Activated T-cell treated with anti-CD3 and anti-CD28 coated beads for 48 hours (primary cell): ENCODE measurements around the gene PRKCE.

ENCODE experiments used
- DNase-seq: peaks from one replicate; pipeline ENCODE4 v3.0.0-alpha.2; 2020; ENCODE audit warnings: low read depth

PRKCE gene

DNA sequence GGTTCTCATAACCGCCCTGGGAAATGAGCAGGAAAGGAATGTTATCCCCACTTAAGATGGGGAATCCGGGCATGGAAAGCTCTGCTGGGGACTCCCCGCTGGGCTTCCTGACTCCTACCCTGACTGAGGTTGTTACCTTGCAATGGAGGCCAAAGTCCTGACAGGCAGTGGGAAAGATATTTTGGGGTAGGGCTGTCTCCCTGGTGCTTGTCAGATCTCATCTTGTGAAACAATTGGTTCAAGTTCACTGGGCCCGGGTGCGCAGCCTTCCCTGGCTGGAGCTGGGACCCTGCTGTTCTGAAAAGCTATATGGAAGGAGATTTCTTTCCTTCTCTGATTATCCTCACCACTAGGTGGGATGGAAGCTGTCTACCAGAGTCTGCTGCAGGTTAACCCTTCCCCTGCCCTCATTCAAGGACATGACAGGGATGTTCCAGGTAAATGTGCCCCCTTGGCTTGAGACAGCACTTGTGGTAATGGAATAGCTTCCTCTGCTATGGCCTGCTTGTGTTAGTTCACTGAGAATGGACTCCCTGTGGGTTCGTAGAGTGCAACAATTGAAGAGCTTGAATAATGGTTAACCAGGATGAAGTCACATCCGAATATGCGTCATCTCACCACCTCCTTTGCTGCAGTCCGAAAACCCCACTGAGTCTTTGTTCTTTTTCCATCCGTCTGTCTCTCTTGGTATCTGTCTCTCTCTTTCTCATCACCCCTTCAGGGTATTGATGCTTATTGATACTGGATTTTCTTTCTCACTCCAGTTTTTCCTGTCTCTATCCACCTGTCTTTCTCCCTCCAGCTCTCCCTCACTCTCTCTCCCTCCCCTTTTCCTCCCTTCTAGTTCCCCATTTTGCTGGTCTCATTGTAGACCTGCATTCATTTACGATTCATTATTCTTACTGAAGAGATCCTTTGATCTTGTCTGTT lies 577.9 kb downstream of the PRKCE start:
- DNase-seq = no peak

DNA sequence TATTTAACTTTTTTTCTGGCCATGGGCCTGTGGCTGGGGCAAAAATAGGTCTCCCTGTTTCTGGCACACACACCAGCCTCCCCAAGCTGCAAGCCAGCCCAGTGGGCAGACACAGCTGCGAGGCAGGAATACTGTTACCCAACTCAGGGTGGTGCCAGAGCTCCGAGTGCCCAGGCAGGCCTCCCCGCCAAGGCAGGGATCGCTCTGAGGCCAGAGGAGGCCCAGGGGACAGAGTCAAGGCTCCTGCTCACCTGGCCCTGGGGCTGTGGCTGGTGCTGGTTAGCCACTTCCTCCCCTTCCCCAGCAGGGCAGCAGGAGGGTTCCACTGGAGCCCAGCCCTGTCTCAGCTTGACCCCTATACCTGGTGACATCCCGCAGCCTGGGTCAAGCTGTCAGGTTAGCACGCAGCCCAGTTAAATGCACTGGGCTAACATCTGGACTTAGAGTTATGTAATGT lies 578.7 kb downstream of the PRKCE start:
- no peak for DNase-seq

DNA sequence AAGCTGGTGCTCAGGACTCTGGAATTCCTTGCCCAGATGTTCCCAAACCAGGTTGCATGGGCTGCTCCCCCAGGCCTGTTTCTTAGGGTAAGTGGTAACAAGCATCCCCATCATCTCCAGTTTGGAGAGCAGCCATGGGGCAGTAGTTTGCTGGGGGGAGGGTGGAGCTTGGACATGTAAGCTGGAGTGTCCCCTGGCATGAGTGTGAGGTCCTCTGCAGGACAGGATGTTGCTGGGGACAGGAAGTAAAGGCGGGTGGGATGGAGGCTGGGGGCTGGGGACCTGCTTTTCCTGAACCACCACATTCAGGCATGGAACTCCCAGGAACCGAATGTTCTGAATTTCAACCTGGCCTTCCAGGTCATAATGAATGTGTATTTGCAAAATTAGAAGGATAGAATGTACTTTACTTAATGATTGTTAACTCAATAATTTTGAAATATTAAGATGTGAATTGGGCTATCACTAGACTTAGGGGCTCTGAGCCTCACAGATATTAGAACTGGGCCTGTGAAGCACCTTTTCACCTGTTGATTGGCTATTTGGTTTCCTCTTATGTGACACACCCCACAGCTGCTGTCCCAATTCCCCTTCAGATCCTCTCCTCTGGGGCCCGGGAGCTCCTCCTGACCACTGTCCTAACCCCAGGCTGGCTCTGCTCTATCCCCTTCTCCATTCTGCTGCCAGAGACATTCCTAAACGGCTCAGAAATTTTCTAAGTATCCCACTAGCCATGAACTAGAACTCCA lies 579.4 kb downstream of the PRKCE start:
- no peak for DNase-seq

DNA sequence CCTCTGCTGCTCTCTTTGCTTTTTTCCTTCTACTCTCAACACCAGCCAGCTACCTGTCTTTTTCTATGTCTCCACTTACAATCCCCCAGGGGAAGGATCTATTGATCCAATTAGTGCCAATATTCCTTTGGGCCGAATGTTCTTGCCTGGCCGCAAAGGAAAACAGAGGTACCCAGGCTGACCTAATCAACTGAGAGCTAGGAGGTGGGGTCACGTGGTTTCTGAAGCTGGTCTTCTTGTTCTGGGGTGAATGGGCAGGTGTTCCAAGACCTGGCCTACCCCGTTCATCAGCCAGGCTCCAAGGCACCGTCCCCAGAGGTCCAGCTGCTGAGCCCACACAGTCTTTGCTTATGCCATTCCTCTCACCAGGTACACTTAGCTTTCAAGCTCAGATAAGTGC lies 580.2 kb downstream of the PRKCE start:
- DNase-seq = no peak

DNA sequence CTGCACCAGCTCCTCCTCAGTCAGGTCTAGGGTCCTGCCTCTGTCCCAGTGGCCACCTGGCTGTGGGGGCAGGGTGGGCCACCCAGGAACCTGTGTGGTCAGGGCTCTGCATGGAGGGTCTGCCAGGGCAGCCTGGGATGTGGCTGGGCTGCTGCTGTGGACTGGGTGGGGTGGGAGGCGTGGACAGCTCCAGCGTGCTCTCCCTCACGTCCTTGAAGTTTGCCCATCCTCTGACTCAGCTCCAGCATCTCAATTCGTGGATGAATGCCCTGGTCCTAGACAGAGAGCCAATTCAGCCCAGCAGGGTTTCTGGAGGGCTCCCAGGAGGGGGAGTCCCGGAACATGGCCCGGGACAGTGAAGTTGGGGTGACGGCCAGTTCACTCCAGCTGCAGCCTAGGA lies 581.4 kb downstream of the PRKCE start:
- DNase-seq = no peak

DNA sequence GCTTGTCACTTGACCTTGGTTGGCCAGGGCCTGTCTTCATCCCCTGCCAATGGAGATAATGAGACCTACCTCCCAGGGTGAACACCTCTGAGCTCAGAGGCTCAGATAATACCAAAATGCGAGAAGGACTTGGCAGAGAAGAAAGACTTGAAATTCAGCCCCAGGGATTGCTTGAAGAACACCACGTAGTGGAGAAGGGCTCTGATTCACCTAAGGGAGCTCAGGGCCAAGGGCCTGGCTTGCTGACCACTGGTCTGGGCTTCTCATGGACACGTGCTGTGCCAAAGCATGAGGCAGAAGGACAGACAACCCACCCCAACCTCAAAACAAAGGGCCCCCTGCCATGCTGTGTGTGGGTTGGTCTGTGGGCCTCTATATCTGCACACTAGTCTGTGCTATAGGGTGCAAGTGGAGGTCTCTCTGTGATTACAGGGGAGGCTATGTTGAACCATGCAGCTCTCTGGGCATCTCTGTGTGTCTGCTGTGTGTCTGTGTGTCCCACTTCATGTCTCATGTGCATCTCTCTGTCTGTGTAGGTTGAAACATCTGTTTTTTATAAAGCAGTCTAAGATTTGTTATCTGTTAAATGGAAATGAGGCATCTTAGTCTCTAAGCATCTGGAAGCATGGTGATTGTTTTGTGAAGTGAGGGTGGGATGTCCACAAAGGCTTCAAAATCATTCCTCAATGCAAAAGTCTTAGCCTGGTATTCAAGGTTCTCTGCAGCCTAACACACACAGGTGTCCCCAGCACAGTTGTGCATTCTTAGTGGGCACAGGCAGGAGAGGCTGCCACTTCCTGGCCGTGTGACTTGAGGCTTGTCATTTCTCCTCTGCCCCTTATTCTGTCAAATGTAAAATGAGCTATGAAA lies 584.8 kb downstream of the PRKCE start:
- no peak for DNase-seq

DNA sequence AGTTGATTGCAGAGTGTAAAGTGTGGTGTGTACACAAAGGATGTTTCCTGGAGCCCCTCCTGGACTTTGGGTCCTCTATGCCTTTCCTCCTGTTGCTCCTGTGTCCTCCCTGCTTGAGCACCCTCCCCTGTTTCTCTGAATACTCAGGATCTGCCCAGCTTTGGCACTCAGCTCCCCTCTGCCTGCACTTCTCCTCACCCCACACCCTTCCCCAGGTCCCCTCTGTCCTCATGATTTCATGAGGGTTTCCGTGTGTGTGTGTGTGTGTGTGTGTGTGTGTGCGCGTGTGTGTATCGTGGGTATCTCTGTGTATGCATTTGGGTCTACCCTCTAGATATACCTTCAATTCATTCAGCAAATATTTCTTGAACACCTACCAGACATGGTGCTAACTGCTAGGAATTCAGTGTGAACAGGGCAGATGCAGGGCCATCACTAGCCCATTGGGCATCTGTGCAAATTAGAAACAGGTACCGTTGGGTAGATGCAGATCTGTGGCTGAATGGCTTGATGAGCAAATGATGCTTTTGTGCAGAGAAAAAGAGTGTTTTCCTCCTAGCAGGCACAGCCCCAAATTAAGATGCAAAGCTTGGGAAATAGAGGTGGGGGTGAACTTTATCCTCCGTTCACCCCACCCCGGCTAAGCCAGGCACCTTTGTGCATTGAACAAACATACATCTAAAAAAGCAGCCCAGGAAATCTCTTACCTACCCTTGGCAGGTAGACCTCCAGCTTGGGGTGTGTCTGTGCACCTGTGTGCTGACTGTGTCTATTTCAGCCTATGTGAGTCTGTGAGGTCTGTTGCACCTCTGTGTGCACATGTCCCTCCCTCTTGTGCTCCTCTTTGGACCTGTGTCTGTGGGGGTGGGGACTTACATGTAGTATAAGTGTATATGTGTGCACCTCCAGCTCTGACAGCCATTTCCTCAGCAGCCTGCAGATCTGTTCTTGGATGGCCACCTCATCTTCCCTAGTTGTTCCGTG lies 585.7 kb downstream of the PRKCE start:
- no peak for DNase-seq
